SK-N-SH treated with all-trans-retinoic acid at 6 μM for 48 hours (cell line): ENCODE results near the gene CRAT.

ENCODE experiments used
- ATAC-seq: fragments of 200-7000 bp; cut with Tn5 transposase; 3 replicates; pipeline ENCODE4 v1.9.1; 2020; ENCODE audit warnings: mild to moderate bottlenecking, moderate library complexity
- ARNTL ChIP-seq: fragments of 450-650 bp; formaldehyde crosslinking; IDR thresholded peaks from 2 replicates; pipeline ENCODE4 v1.5.0; 2020; ENCODE audit warnings: low read depth, mild to moderate bottlenecking, moderate library complexity, borderline replicate concordance
- BACH2 ChIP-seq: fragments of 250-450 bp; sonication (Bioruptor Pico); IDR thresholded peaks from 2 replicates; pipeline ENCODE4 v1.9.0; 2021; ENCODE audit warnings: mild to moderate bottlenecking, borderline replicate concordance
- CREB5 ChIP-seq: fragments of 250-450 bp; sonication (Bioruptor Pico); IDR thresholded peaks from 2 replicates; pipeline ENCODE4 v1.5.1; 2020; ENCODE audit warnings: low read depth, mild to moderate bottlenecking, moderate library complexity
- CSDC2 ChIP-seq: fragments of 250-450 bp; sonication (Bioruptor Pico); IDR thresholded peaks from 2 replicates; pipeline ENCODE4 v1.5.0; 2020; ENCODE audit warnings: mild to moderate bottlenecking, moderate library complexity
- CSRNP3 ChIP-seq: fragments of 250-450 bp; sonication (Bioruptor Pico); IDR thresholded peaks from 2 replicates; pipeline ENCODE4 v1.5.1; 2021; ENCODE audit warnings: mild to moderate bottlenecking, moderate library complexity
- ISL1 ChIP-seq: fragments of 250-450 bp; sonication (Bioruptor Pico); IDR thresholded peaks from 2 replicates; pipeline ENCODE4 v2.1.2; 2022; ENCODE audit warnings: mild to moderate bottlenecking, moderate library complexity
- OSR1 ChIP-seq: fragments of 250-450 bp; sonication (Bioruptor Pico); IDR thresholded peaks from 2 replicates; pipeline ENCODE4 v1.8.0; 2022; ENCODE audit warnings: moderate library complexity, mild to moderate bottlenecking, inconsistent platforms
- POU6F1 ChIP-seq: fragments of 250-450 bp; sonication (Bioruptor Pico); IDR thresholded peaks from 2 replicates; pipeline ENCODE4 v1.8.0; 2021; ENCODE audit warnings: low read depth, mild to moderate bottlenecking, moderate library complexity, borderline replicate concordance
- PPARA ChIP-seq: fragments of 250-450 bp; sonication (Bioruptor Pico); IDR thresholded peaks from 2 replicates; pipeline ENCODE4 v1.5.0; 2020; ENCODE audit warnings: mild to moderate bottlenecking, borderline replicate concordance
- SNAI2 ChIP-seq: fragments of 250-450 bp; sonication (Bioruptor Pico); IDR thresholded peaks from 2 replicates; pipeline ENCODE4 v1.5.0; 2020; ENCODE audit warnings: mild to moderate bottlenecking, moderate library complexity
- TCF4 ChIP-seq: fragments of 250-450 bp; sonication (Bioruptor Pico); IDR thresholded peaks from 2 replicates; pipeline ENCODE4 v1.8.0; 2021; ENCODE audit warnings: mild to moderate bottlenecking, moderate library complexity, borderline replicate concordance
- TOX ChIP-seq: fragments of 250-450 bp; sonication (Bioruptor Pico); IDR thresholded peaks from 2 replicates; pipeline ENCODE4 v1.8.0; 2021; ENCODE audit warnings: mild to moderate bottlenecking, moderate library complexity, borderline replicate concordance
- TSHZ2 ChIP-seq: fragments of 250-450 bp; sonication (Bioruptor Pico); IDR thresholded peaks from 2 replicates; pipeline ENCODE4 v1.5.0; 2020; ENCODE audit warnings: mild to moderate bottlenecking, moderate library complexity
- ZC3H10 ChIP-seq: fragments of 250-450 bp; sonication (Bioruptor Pico); IDR thresholded peaks from 2 replicates; pipeline ENCODE4 v1.5.1; 2021; ENCODE audit warnings: mild to moderate bottlenecking, moderate library complexity
- ZFP3 ChIP-seq: fragments of 250-450 bp; sonication (Bioruptor Pico); IDR thresholded peaks from 2 replicates; pipeline ENCODE4 v1.5.0; 2020; ENCODE audit warnings: mild to moderate bottlenecking, moderate library complexity
- ZFP30 ChIP-seq: fragments of 450-650 bp; formaldehyde crosslinking; IDR thresholded peaks from 2 replicates; pipeline ENCODE4 v1.5.0; 2022; ENCODE audit warnings: mild to moderate bottlenecking, moderate library complexity
- ZNF565 ChIP-seq: fragments of 450-650 bp; formaldehyde crosslinking; conservative IDR thresholded peaks from 2 replicates; pipeline ENCODE4 v1.5.0; 2020; ENCODE audit warnings: low read depth, mild to moderate bottlenecking, moderate library complexity
- ZNF70 ChIP-seq: fragments of 450-650 bp; formaldehyde crosslinking; IDR thresholded peaks from 2 replicates; pipeline ENCODE4 v1.5.0; 2020; ENCODE audit warnings: mild to moderate bottlenecking, moderate library complexity
- ZNF8 ChIP-seq: fragments of 450-650 bp; formaldehyde crosslinking; IDR thresholded peaks from 2 replicates; pipeline ENCODE4 v1.5.0; 2020; ENCODE audit warnings: mild to moderate bottlenecking, moderate library complexity

Gene CRAT

GRCh38 chr9:129073404-129073803 is 37.2 kb downstream of the CRAT start:
- TF ChIP-seq SNAI2 (CRISPR knock-in tag) (no peak), ZNF565 (CRISPR knock-in tag) (no peak), OSR1 (CRISPR knock-in tag) (no peak), ZNF70 (CRISPR knock-in tag) (no peak), CREB5 (no peak), ISL1 (CRISPR knock-in tag) (no peak), POU6F1 (CRISPR knock-in tag) (no peak), TCF4 (CRISPR knock-in tag) (no peak), ZFP3 (CRISPR knock-in tag) (no peak), PPARA (CRISPR knock-in tag) (no peak), TOX (CRISPR knock-in tag) (no peak), BACH2 (CRISPR knock-in tag) (no peak), CSDC2 (CRISPR knock-in tag) (no peak), CSRNP3 (CRISPR knock-in tag) (no peak), ZC3H10 (CRISPR knock-in tag) (no peak), ZNF8 (CRISPR knock-in tag) (no peak), TSHZ2 (no peak), ZFP30 (CRISPR knock-in tag) (no peak)
- ATAC-seq = no peak

- TF ChIP-seq CSRNP3 (CRISPR knock-in tag) = no peak
- TF ChIP-seq CSDC2 (CRISPR knock-in tag) = no peak
- no peak for TF ChIP-seq ARNTL
- TF ChIP-seq TSHZ2 = no peak
- no peak for TF ChIP-seq SNAI2 (CRISPR knock-in tag)
- no peak for TF ChIP-seq PPARA (CRISPR knock-in tag)
- no peak for TF ChIP-seq ZFP3 (CRISPR knock-in tag)
- TF ChIP-seq ZNF70 (CRISPR knock-in tag) = no peak
- TF ChIP-seq ISL1 (CRISPR knock-in tag) = no peak
- TF ChIP-seq POU6F1 (CRISPR knock-in tag) = no peak
- no peak for TF ChIP-seq CREB5
- ATAC-seq = no peak
Measured at GRCh38 chr9:129072171-129072570, 38.4 kb downstream of the CRAT start.
